IMR-90 (cell line): Measurements from ENCODE around the gene NTM. TPM values are rescaled to one million over a fixed set of nuclear protein-coding genes. Genes with fewer than 3 reads are reported as not detected.

Source experiments
- ATAC-seq: fragments of 200-7000 bp; cut with Tn5 transposase; 2 replicates; pipeline ENCODE4 v1.9.1; 2020; ENCODE audit warnings: low read depth, mild to moderate bottlenecking, moderate library complexity
- BruUV-seq: library from RNA; stranded (reverse); fragments of 400-500 nt; replicated peaks from 2 replicates; lab custom pipeline; 2021; lab: Mats Ljungman, UMichigan
- CTCF ChIA-PET: fragments of 300-600 bp; formaldehyde crosslinking; extraction: SDS; loops from one replicate; lab custom pipeline; 2021; ENCODE audit warnings: antibody characterized with exemption; lab: Yijun Ruan, JAX
- POLR2A ChIA-PET: fragments of 300-600 bp; sonication (Branson Sonifier 250); formaldehyde crosslinking; loops from one replicate; lab custom pipeline; 2022; ENCODE audit warnings: antibody characterized with exemption; ENCODE audit not compliant: unreplicated experiment; lab: Charles Lee
- DNase-seq: peaks from one replicate; pipeline ENCODE4 v3.0.0; 2013
- H2AFZ ChIP-seq: replicated peaks from 2 replicates; pipeline ENCODE3; 2013; ENCODE audit warnings: low read length, mild to moderate bottlenecking; ENCODE audit not compliant: poor library complexity
- H2AK5ac ChIP-seq: 2 replicates; pipeline ENCODE4 v1.6.1; 2013; ENCODE audit warnings: low read depth, low read length, inconsistent platforms
- H2AK9ac ChIP-seq: replicated peaks from 2 replicates; pipeline ENCODE3; 2013; ENCODE audit warnings: mild to moderate bottlenecking, low read depth, low read length, moderate library complexity; ENCODE audit not compliant: poor library complexity
- H2BK120ac ChIP-seq: 2 replicates; pipeline ENCODE4 v1.6.1; 2013; ENCODE audit warnings: low read depth, low read length, inconsistent platforms
- H2BK15ac ChIP-seq: 3 replicates; pipeline ENCODE4 v1.6.1; 2013; ENCODE audit warnings: low read depth, low read length, inconsistent platforms
- H2BK20ac ChIP-seq: 2 replicates; pipeline ENCODE4 v1.6.1; 2013; ENCODE audit warnings: low read depth, mild to moderate bottlenecking, inconsistent platforms, low read length, moderate library complexity
- H2BK5ac ChIP-seq: 2 replicates; pipeline ENCODE4 v1.6.1; 2013; ENCODE audit warnings: mild to moderate bottlenecking, low read depth, low read length, inconsistent platforms; ENCODE audit not compliant: poor library complexity, severe bottlenecking
- H3K14ac ChIP-seq: replicated peaks from 2 replicates; pipeline ENCODE4 v1.6.1; 2013; ENCODE audit warnings: low read depth, low read length, inconsistent platforms
- H3K18ac ChIP-seq: 2 replicates; pipeline ENCODE4 v1.6.1; 2013; ENCODE audit warnings: low read depth, low read length, control low read depth
- H3K23ac ChIP-seq: 2 replicates; pipeline ENCODE4 v1.6.1; 2013; ENCODE audit warnings: low read depth, low read length, inconsistent platforms
- H3K27ac ChIP-seq: 2 replicates; pipeline ENCODE4 v1.5.1; 2013; ENCODE audit warnings: mild to moderate bottlenecking, control low read depth, low read length; ENCODE audit not compliant: insufficient read depth
- H3K27me3 ChIP-seq: 2 replicates; pipeline ENCODE4 v1.6.1; 2013; ENCODE audit warnings: low read length; ENCODE audit not compliant: control insufficient read depth, insufficient read depth
- H3K36me3 ChIP-seq: 2 replicates; pipeline ENCODE4 v1.6.1; 2013; ENCODE audit warnings: low read length, mixed read lengths; ENCODE audit not compliant: control insufficient read depth, insufficient read depth
- H3K4ac ChIP-seq: 2 replicates; pipeline ENCODE4 v1.6.1; 2013; ENCODE audit warnings: low read depth, low read length, inconsistent platforms
- H3K4me1 ChIP-seq: 2 replicates; pipeline ENCODE4 v1.6.1; 2013; ENCODE audit warnings: low read length, mixed read lengths; ENCODE audit not compliant: control insufficient read depth, insufficient read depth
- H3K4me2 ChIP-seq: 2 replicates; pipeline ENCODE4 v1.6.1; 2013; ENCODE audit warnings: low read depth, mild to moderate bottlenecking, control low read depth, low read length, moderate library complexity
- H3K4me3 ChIP-seq: 2 replicates; pipeline ENCODE4 v1.5.1; 2013; ENCODE audit warnings: low read depth, mild to moderate bottlenecking, control low read depth, low read length, moderate library complexity; ENCODE audit not compliant: insufficient read depth
- H3K56ac ChIP-seq: 2 replicates; pipeline ENCODE4 v1.6.1; 2013; ENCODE audit warnings: low read length, inconsistent platforms; ENCODE audit not compliant: insufficient read depth; ENCODE audit errors: extremely low read depth
- H3K79me1 ChIP-seq, 2 experiments: 2 replicates each; pipeline ENCODE4 v1.6.1; 2013; ENCODE audit warnings: low read length in 2 of 2, inconsistent platforms in 1 of 2, low read depth in 1 of 2
- H3K9ac ChIP-seq: 2 replicates; pipeline ENCODE4 v1.6.1; 2013; ENCODE audit warnings: low read depth, low read length, control low read depth
- H3K9me1 ChIP-seq: 2 replicates; pipeline ENCODE4 v1.6.1; 2013; ENCODE audit warnings: low read length, inconsistent platforms; ENCODE audit not compliant: insufficient read depth
- H3K9me3 ChIP-seq: 2 replicates; pipeline ENCODE4 v1.6.1; 2013; ENCODE audit warnings: low read length; ENCODE audit not compliant: control insufficient read depth, insufficient read depth
- H4K20me1 ChIP-seq: 2 replicates; pipeline ENCODE4 v1.6.1; 2013; ENCODE audit warnings: low read length, inconsistent platforms; ENCODE audit not compliant: insufficient read depth
- H4K5ac ChIP-seq: 2 replicates; pipeline ENCODE4 v1.6.1; 2013; ENCODE audit warnings: mild to moderate bottlenecking, low read depth, low read length, control low read depth
- H4K8ac ChIP-seq, 2 experiments: 2 replicates each; pipeline ENCODE4 v1.6.1; 2013; ENCODE audit warnings: low read depth in 2 of 2, low read length in 2 of 2, control low read depth in 1 of 2, inconsistent platforms in 1 of 2
- H4K91ac ChIP-seq: 2 replicates; pipeline ENCODE4 v1.6.1; 2013; ENCODE audit warnings: low read depth, low read length, inconsistent platforms; ENCODE audit not compliant: insufficient read depth
- BHLHE40 ChIP-seq: fragments of 150-350 bp; IDR thresholded peaks from 2 replicates; pipeline ENCODE4 v1.6.1; 2016; ENCODE audit warnings: mild to moderate bottlenecking, low read depth, low read length
- FOS ChIP-seq: fragments of 150-350 bp; IDR thresholded peaks from 2 replicates; pipeline ENCODE4 v1.6.1; 2016; ENCODE audit warnings: low read depth, low read length
- MAFK ChIP-seq: IDR thresholded peaks from 2 replicates; pipeline ENCODE4 v1.6.1; 2012; ENCODE audit warnings: low read depth, low read length, improper control_type of control experiment
- MXI1 ChIP-seq: IDR thresholded peaks from 2 replicates; pipeline ENCODE4 v1.6.1; 2012; ENCODE audit warnings: low read depth, mild to moderate bottlenecking, low read length, moderate library complexity, borderline replicate concordance
- RFX5 ChIP-seq: IDR thresholded peaks from 2 replicates; pipeline ENCODE4 v1.8.0; 2012; ENCODE audit warnings: low read depth, mild to moderate bottlenecking, low read length, moderate library complexity
- SMC3 ChIP-seq: fragments of 150-350 bp; IDR thresholded peaks from 2 replicates; pipeline ENCODE4 v1.6.1; 2016; ENCODE audit warnings: low read depth, mild to moderate bottlenecking, antibody characterized with exemption, low read length, moderate library complexity
- WGBS, 2 experiments: methylation state at CpG; one replicate each; pipeline versions ENCODE4 v1.1.5 to v1.1.7; 2013; ENCODE audit warnings: missing lambda C conversion rate in 2 of 2; ENCODE audit not compliant: insufficient read length in 1 of 2; ENCODE audit errors: extremely low coverage in 2 of 2; 5-methylcytosine and 5-hydroxymethylcytosine counted together
- dilution Hi-C: fragments of 300-500 bp; cut with HindIII; formaldehyde crosslinking; loops from one replicate; pipeline ENCODE4 v1.14.3; 2018; ENCODE audit warnings: low sequenced_read_pairs; ENCODE audit not compliant: unreplicated experiment
- in situ Hi-C: fragments of 300-500 bp; cut with MboI; formaldehyde crosslinking; loops from 3 replicates; pipeline ENCODE4 v1.14.3; 2019; ENCODE audit warnings: low sequenced_read_pairs, inconsistent platforms, mixed read lengths
- intact Hi-C: fragments of 100-400 bp; cut with micrococcal nuclease; formaldehyde crosslinking; loops from 2 replicates; pipeline ENCODE4 v1.10.0; 2022
- polyA plus RNA-seq, 3 experiments: library from polyadenylated mRNA; depleted of rRNA; stranded (reverse); fragments of >200 nt; gene quantifications; 2 replicates each; pipeline ENCODE4 v1.2.3, GENCODE V29; 2012; ENCODE audit warnings: low replicate concordance in 1 of 3
- total RNA-seq: library from RNA; depleted of rRNA; stranded (reverse); fragments of >200 nt; gene quantifications from 2 replicates; pipeline ENCODE4 v1.2.3, GENCODE V29; 2012
- TF ChIP-seq, protein P1 (sequence below): fragments of 150-350 bp; IDR thresholded peaks from 2 replicates; pipeline ENCODE4 v1.6.1; 2016; ENCODE audit warnings: low read depth, mild to moderate bottlenecking, low read length, moderate library complexity, borderline replicate concordance
- TF ChIP-seq, protein P2 (sequence below): fragments of 150-350 bp; IDR thresholded peaks from 2 replicates; pipeline ENCODE4 v1.6.1; 2017; ENCODE audit warnings: mild to moderate bottlenecking, antibody characterized with exemption, low read length, low read depth
- TF ChIP-seq, protein P3 (sequence below): conservative IDR thresholded peaks from 2 replicates; pipeline ENCODE4 v1.5.1; 2012; ENCODE audit warnings: mild to moderate bottlenecking, low read depth, low read length, improper control_type of control experiment

Gene NTM
- total and polyA plus RNA-seq, 2 of the 4 experiments (the other 2 are of a cell fraction), result 19.5 to 25.5 TPM

DNA sequence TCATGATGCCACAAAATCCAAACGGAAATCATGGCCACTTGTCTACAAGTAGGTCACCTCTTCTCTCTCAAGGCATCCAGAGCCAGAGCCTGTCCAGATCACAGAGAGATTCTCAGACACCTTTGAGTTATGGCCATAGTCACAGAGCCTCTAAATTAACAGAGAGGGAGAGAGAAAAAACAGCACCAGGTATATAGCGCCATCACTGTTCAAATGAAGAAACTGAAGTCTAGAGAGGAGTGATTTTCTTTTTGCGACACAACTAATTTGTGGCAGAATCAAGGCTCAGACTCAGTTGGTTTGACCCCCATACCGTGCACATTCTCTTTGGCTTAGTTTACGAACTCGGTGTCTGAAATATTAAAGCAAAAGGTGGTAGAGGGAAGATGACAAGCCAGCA lies 512.9 kb downstream of the NTM start:
- no peak overlapping the region for H3K56ac ChIP-seq
- no peak overlapping the region for H2AK9ac ChIP-seq
- TF ChIP-seq RFX5 (no peak), MXI1 (no peak), MAFK (no peak), SMC3 (no peak), FOS (no peak), BHLHE40 (no peak)
- TF ChIP-seq, protein P1, sequence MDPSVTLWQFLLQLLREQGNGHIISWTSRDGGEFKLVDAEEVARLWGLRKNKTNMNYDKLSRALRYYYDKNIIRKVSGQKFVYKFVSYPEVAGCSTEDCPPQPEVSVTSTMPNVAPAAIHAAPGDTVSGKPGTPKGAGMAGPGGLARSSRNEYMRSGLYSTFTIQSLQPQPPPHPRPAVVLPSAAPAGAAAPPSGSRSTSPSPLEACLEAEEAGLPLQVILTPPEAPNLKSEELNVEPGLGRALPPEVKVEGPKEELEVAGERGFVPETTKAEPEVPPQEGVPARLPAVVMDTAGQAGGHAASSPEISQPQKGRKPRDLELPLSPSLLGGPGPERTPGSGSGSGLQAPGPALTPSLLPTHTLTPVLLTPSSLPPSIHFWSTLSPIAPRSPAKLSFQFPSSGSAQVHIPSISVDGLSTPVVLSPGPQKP, result no peak
- TF ChIP-seq, protein P2, sequence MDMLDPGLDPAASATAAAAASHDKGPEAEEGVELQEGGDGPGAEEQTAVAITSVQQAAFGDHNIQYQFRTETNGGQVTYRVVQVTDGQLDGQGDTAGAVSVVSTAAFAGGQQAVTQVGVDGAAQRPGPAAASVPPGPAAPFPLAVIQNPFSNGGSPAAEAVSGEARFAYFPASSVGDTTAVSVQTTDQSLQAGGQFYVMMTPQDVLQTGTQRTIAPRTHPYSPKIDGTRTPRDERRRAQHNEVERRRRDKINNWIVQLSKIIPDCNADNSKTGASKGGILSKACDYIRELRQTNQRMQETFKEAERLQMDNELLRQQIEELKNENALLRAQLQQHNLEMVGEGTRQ, result no peak
- TF ChIP-seq, protein P3, sequence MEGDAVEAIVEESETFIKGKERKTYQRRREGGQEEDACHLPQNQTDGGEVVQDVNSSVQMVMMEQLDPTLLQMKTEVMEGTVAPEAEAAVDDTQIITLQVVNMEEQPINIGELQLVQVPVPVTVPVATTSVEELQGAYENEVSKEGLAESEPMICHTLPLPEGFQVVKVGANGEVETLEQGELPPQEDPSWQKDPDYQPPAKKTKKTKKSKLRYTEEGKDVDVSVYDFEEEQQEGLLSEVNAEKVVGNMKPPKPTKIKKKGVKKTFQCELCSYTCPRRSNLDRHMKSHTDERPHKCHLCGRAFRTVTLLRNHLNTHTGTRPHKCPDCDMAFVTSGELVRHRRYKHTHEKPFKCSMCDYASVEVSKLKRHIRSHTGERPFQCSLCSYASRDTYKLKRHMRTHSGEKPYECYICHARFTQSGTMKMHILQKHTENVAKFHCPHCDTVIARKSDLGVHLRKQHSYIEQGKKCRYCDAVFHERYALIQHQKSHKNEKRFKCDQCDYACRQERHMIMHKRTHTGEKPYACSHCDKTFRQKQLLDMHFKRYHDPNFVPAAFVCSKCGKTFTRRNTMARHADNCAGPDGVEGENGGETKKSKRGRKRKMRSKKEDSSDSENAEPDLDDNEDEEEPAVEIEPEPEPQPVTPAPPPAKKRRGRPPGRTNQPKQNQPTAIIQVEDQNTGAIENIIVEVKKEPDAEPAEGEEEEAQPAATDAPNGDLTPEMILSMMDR, result no peak
- POLR2A ChIA-PET, result no interaction called here
- H3K9me1 ChIP-seq, result peaks cover 8% of the 10 kb centered on the region
- no TSS peak for BruUV-seq
- H2BK20ac ChIP-seq, result no peak overlapping the region
- no peak overlapping the region for H2BK120ac ChIP-seq
- H2AFZ ChIP-seq, result no peak overlapping the region
- no peaks in the 10 kb centered on the region for H3K36me3 ChIP-seq
- CTCF ChIA-PET, result no interaction called here
- no peak overlapping the region for H3K9ac ChIP-seq
- H4K91ac ChIP-seq, result no peak overlapping the region
- no peaks in the 10 kb centered on the region for H4K20me1 ChIP-seq
- H2BK5ac ChIP-seq, result no peak overlapping the region
- H3K27ac ChIP-seq, result no peak overlapping the region
- H4K5ac ChIP-seq, result no peak overlapping the region
- no peak overlapping the region for H3K14ac ChIP-seq
- no peak for DNase-seq
- no peak overlapping the region for H3K4ac ChIP-seq
- no peaks in the 10 kb centered on the region for H3K27me3 ChIP-seq
- H3K4me1 ChIP-seq, result peaks cover 2% of the 10 kb centered on the region
- H2AK5ac ChIP-seq, result no peak overlapping the region
- dilution Hi-C loops, result no loop called here
- H4K8ac ChIP-seq, result no peak overlapping the region
- no peak overlapping the region for H3K18ac ChIP-seq
- no peak overlapping the region for H3K23ac ChIP-seq
- H3K4me3 ChIP-seq, result no peak overlapping the region
- no peaks in the 10 kb centered on the region for H3K79me1 ChIP-seq
- intact Hi-C loops, result no loop called here
- no peak overlapping the region for H2BK15ac ChIP-seq
- H3K4me2 ChIP-seq, result no peak overlapping the region
- ATAC-seq, result no peak
- in situ Hi-C loops, result loop anchor here (10.0 to 25.0 kb wide), 3 partner anchors 171 to 1471 kb away; partner anchors contain the start of gene SNX19
- 83% methylated on average over 1 of the region's 6 CpGs; no CpG with 5 or more reads in 1 of the 2 experiments for WGBS, 2 experiments
- no peaks in the 10 kb centered on the region for H3K9me3 ChIP-seq
